GM23248 (cell line): ENCODE data around the gene SUFU.
"Not testable (repeated sequence)": the region's sequence is repeated elsewhere in the genome, so short reads cannot be mapped to it uniquely, and the experiment has no call there.

Source experiments
- EZH2 ChIP-seq: fragments of 200-600 bp; sonication (generic); IDR thresholded peaks from 2 replicates; pipeline ENCODE4 v1.6.1; 2018; ENCODE audit warnings: antibody characterized with exemption, mild to moderate bottlenecking; ENCODE audit not compliant: insufficient read depth, poor library complexity, severe bottlenecking
- EZH2phosphoT487 ChIP-seq: fragments of 200-600 bp; sonication (generic); IDR thresholded peaks from 2 replicates; pipeline ENCODE4 v1.6.1; 2018; ENCODE audit warnings: antibody characterized with exemption, moderate library complexity, mild to moderate bottlenecking, low read depth; ENCODE audit not compliant: insufficient read depth

- not testable (repeated sequence) for TF ChIP-seq EZH2, EZH2phosphoT487
These were observed 31.2 kb downstream of the SUFU start for GRCh38 chr10:102534966-102535365.
